Fibroblast of upper back skin (primary cell): Measurements from ENCODE around the gene SKIC2.
"Not testable (repeated sequence)": the region's sequence is repeated elsewhere in the genome, so short reads cannot be mapped to it uniquely, and the experiment has no call there.

Source experiments
- DNase-seq: peaks from one replicate; pipeline ENCODE4 v3.0.0-alpha.2; 2013

Gene SKIC2

DNA sequence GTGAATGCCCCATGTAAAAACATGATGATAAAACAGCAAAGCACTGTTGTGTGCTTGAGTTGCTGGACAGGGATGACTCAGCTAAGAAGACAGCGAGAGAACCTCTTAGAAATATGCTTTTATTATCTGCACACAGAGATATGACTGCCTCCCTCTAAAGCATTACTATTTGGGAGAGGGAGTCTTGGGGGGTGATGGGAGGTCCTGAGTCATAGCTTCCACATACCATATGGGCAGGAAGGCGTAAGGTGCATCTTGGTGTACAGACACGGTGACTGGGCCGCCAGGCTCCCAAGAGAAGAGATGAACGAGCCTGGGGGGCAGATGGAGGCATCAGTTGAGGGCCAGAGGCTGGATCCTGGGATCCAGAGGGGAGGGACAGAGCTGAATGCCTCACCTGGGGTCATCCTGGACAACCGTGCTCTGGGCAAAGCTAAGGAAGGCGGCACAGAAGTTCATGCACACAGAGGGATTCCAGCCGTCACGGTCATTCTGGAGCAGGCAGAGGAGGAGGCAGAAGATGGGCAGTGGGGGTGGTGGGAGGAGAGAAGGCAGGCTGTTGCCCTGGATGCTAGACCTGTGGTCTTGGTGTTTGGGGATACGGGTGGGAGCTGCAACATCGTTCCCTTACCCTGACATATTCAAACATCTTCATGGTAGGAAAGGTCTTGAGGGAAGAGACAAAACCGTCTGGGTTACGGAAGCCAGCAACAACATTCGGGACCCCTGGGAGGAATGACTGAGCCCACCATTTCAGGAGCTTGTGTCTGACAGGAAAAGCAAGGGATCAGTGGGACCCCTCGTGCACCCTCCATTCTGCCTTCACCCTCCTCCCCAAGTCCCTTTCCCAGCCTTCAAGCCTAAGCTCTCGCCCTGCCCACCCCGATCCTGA is 11.0 kb downstream of the SKIC2 start:
- DNase-seq = peak; percentile 10

DNA sequence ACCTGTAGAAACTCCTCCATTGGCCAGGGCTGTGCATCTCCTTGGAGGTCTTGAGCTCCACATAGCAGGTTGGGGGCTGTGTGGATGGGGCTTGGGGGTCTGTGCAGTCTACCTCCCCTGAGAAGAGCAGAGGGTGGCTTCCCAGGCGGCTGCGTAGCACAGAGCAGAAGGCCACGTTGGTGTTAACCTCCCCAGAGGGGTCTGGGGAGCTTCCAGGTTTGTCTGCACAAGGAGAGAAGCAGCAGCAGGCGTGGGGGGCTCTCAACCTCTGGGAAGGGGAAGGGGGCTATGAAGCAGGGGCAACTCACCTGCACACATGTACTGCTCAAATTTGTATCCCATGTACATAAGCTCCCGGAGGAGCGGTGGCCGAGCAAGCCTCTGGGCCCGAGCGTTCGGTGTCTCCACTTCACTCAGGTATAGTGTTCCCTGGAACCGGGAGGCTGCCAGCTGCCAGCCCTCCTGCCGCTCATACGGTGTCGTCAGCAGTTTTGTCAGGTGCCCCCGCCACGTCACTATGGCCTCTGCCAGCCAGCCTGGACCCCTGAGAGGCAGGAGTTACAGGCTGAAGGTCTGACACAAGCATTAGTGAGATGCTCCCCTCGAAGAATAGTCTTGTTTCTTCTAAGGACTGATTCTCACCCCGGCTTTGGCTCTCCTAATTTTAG is 11.8 kb downstream of the SKIC2 start:
- DNase-seq = no peak

DNA sequence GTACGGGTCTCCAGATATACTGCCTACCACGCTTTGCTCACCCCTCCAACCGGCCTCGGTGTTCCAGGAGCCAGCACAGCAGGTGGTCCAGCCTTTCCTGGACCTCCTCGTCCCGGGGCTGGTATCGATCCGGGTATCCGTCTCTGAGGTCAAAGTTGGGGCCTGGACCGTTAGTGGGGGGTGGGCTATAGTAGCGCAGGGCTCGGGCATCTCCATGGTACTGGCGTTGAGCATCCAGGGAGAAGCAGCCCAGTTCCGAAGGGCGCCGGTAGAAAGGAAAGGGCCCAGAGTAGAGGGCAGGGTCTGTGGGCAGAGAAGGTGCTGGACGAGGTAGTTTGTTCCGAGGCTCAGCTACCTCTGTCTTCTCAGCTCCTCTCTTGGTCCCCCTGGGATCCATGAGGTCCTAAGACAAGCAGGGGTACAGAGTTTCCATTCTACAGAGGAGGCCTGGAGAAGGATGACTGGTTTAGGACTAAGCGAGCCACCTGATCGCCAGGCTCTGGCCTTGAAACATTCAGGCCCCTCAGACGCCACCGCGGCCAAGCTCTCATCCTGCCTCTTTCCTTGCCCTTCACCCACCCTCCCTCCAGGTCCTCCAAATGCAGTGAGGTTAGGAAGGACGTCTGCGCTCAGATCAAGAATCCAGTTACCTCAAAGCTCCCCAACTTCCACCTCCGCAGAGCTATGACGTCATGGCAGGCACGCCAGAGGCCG is 12.5 kb downstream of the SKIC2 start:
- DNase-seq = no peak

DNA sequence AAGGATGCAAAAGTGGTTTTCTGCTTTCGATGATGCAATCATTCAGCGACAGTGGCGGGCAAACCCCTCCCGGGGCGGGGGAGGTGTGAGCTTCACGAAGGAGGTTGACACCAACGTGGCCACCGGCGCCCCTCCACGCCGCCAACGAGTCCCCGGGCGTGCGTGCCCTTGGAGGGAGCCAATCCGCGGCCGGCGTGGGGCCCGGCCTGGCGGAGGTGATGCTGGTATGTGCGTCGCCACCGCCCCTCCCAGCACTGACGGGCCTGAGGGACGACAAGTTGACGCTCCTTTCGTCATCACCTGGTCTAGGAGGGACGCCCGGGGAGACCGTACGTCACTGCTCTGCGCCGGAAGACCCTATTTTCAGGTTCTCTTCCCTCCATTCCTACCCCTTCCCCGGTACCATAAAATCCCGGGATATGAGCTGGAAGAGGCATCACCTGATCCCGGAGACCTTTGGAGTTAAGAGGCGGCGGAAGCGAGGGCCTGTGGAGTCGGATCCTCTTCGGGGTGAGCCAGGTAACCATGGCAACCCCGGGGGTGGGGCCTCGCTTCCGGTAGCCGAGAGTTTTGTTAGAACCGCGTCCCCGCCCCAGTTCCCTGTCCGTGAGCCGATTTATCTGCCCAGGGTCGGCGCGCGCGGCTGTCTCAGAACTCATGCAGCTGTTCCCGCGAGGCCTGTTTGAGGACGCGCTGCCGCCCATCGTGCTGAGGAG is 13.2 kb downstream of the SKIC2 start, which contains the start of gene DXO:
Gene DXO, minus strand, starts transcription at position 146 of the 716 bp plus-strand sequence. CDS start 463 bp downstream, outside the sequence.
- DNase-seq = peak; percentile 99

DNA sequence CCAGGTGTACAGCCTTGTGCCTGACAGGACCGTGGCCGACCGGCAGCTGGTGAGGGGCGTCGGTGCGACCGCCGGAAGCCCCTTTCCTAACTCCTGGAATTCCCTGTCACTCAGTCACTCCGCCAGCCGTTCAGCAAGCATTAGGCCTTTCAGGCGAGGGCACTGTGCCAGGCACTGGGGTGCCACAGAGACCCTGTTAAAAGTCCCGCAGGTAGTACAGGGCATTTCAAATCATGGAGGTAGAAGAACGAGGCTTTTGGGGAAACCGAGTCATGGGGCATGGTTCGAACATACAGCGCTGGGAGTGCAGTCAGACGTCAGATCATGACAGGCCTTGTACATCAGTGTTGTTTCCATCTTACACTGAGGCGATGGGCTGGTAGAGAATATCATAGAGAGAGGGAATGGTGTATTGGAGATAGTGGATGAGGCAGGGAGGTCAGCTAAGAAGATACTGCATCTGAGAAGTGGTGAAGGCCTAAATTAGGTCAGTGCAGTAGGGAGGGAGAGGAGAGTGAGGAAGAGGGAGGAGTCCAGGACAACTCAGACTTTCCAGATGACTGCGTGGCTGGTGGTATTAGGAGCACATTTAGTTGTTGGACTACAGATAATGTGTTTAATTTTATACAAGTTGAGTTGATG is 13.9 kb downstream of the SKIC2 start:
- DNase-seq = peak; percentile 26

DNA sequence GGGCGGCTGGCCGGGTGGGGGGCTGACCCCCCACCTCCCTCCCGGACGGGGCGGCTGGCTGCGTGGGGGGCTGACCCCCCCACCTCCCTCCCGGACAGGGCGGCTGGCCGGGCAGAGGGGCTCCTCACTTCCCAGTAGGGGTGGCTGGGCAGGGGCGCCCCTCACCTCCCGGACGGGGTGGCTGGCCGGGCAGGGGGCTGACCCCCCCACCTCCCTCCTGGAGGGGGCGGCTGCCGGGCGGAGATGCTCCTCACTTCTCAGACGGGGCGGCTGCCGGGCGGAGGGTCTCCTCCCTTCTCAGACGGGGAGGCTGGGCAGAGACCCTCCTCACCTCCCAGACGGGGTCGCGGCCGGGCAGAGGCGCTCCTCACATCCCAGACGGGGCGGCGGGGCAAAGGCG is 17.1 kb downstream of the SKIC2 start:
- DNase-seq = not testable (repeated sequence)

DNA sequence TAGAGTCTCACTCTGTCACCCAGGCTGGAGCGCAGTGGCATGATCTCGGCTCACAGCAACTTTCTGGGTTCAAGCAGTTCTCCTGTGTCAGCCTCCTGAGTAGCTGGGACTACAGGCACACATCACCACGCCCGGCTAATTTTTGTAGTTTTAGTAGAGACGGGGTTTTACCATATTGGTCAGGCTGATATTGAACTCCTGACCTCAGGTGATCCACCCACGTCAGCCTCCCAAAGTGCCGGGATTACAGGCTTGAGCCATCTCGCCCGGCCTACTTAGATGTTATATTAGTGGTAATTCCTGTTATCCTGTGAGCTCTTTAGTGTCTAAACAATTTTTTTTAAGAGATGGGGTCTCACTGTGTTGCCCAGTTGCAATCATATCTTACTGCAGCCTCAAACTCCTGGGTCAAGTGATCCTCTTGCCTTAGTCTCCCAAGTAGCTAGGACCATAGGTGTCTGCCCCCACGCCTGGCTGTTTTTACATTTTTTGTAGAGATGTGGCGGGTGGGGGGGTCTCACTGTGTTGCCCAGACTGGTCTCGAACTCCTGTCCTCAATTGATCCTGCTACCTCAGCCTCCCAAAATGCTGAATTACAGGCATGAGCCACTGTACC is 18.9 kb downstream of the SKIC2 start:
- no peak for DNase-seq

DNA sequence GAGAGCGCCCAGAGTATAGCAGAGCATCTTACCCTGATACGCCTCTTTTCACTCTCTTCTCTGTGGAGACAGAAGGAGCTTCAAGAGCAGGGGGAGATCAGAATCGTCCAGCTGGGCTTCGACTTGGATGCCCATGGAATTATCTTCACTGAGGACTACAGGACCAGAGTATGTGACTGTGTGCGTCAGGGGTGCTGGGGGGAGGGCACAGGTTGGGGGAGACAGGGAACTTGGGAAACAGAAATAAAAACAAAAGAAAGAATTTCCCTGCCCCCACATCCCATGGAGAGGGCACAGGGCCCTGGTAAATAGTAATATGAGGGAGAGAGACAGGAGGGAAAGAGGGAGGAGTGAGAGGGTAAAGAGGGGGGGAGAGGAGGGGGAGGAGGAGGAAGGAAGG is 19.9 kb downstream of the SKIC2 start:
- DNase-seq = no peak

DNA sequence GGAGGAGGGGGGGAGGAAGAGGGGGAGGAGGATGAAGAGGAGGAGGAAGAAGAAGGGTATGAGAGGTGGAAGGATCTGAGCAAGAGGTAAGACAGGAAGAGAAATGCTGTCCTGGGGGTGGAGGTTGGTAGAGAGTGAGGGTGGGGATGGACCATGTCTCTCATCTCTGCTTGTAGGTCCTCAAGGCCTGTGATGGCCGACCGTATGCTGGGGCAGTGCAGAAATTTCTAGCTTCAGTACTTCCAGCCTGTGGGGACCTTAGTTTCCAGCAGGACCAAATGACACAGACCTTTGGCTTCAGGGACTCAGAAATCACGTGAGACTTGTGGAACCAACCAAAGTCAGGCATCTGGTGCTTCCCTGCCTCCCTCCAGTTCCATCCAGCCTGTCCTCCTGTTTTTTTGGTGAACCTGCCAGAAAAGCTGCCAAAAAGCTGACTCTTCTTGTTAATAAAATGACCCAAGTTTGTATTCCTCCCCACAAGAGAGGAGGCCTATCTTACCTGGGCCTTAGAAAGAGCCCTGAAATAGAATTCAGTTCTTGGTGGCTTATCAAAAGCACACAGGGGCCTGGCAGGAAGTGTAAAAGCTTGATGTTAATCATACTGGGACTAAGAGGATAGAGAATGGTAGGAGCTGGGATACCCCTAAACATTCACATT is 20.4 kb downstream of the SKIC2 start:
- DNase-seq = no peak

DNA sequence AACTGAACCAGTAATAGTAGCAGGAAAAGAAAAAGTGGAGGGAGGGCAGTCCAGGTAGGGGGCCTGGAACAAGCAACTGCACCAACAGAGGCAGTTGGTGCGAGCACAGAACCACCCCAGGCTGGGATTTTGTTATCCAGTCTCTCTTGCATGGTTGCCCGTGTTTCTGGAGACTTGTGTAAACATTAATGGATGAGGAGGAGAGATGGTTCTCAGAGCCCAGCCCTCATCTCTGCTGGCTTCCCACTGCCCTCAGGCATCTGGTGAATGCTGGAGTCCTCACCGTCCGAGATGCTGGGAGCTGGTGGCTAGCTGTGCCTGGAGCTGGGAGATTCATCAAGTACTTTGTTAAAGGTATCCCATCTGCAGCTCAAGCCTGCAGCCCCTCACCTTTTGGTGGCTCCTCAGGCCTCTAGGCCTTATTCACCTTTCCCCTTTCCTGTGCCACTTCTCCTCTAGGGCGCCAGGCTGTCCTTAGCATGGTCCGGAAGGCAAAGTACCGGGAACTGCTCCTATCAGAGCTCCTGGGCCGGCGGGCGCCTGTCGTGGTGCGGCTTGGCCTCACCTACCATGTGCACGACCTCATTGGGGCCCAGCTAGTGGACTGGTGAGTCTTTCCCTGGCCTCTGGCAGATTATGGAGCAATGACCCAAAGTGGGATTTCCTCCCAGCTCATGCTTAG is 21.4 kb downstream of the SKIC2 start:
- not testable (repeated sequence) for DNase-seq

DNA sequence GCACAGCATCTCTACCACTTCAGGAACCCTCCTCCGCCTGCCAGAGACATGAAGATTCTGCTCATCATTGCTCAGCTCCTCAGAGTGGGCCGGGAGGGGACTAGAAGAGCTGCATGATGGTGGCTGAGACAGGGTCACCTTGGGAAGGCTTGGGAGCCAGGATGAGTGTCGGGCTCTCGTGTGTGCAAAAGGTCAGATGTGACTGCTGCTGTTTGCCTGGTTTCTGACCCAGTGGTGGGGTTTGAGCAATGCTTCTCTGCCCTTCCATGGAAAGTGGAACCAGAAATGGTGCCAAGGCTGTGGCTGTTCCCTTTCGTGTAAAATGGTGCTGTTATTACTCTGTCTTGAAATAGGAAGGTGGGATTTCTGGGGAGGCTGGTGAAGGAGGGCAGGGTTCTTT is 22.0 kb downstream of the SKIC2 start:
- DNase-seq = not testable (repeated sequence)

DNA sequence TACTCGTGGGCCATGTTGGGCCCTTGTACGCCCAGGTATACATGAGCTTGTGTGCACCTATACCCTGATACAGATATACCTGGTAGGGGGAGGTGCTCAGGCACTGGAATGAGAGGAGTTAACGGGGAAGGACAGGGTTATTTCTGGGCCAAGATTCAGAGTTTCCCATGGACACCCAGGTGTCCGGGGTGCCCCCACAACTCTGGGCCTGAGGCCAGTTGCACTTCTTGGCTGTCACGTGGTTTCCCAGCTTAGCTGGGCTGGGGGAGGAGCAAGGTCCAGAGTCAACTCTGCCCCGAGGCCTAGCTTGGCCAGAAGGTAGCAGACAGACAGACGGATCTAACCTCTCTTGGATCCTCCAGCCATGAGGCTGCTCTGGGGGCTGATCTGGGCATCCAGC is 22.8 kb downstream of the SKIC2 start, which contains the start of gene C4A:
Gene C4A, plus strand, starts transcription at position 314 of the 400 bp plus-strand sequence. Its CDS starts 51 bp downstream, at position 365.
- DNase-seq = not testable (repeated sequence)

DNA sequence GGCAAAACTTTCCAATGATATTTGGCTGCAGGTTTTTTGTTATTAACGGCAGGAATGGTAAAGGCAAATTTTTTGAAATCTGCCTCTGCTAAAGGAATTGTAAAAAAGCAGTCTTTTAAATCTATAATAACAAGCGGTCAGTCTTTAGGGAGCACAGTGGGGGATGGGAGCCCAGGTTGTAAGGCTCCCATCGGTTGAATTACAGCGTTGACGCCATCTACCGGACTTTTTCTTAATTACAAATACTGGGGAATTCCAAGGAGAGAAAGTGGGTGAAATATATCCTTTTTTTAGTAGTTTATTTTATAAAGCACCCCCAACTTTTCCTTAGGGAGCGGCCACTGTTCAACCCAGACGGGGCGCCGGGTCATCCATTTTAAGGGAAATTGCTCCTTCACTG is 30.4 kb downstream of the SKIC2 start:
- not testable (repeated sequence) for DNase-seq

DNA sequence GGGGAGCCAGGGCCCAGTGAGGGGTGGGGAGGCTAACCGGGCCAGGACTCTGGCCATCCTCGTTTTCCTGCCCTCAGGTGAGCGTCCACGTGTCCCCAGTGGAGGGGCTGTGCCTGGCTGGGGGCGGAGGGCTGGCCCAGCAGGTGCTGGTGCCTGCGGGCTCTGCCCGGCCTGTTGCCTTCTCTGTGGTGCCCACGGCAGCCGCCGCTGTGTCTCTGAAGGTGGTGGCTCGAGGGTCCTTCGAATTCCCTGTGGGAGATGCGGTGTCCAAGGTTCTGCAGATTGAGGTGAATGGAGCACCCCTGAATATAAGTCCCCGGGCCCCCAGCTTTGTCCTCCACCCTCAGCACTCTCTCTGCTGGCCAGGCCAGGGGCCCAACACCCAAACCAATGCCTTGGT is 35.4 kb downstream of the SKIC2 start:
- DNase-seq = not testable (repeated sequence)

DNA sequence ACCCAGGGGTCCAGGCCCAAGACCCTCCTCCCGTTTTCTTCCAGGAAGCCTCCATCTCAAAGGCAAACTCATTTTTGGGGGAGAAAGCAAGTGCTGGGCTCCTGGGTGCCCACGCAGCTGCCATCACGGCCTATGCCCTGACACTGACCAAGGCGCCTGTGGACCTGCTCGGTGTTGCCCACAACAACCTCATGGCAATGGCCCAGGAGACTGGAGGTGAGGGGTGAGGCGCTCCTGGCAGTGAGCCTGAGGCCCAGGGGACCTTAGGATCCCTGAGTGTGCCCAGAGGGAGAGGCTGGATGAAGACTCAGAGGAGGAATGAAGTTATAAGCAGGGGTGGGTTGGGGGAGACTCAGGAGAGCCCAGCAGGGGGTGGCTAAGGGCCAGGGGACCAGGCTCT is 37.4 kb downstream of the SKIC2 start:
- DNase-seq = not testable (repeated sequence)

DNA sequence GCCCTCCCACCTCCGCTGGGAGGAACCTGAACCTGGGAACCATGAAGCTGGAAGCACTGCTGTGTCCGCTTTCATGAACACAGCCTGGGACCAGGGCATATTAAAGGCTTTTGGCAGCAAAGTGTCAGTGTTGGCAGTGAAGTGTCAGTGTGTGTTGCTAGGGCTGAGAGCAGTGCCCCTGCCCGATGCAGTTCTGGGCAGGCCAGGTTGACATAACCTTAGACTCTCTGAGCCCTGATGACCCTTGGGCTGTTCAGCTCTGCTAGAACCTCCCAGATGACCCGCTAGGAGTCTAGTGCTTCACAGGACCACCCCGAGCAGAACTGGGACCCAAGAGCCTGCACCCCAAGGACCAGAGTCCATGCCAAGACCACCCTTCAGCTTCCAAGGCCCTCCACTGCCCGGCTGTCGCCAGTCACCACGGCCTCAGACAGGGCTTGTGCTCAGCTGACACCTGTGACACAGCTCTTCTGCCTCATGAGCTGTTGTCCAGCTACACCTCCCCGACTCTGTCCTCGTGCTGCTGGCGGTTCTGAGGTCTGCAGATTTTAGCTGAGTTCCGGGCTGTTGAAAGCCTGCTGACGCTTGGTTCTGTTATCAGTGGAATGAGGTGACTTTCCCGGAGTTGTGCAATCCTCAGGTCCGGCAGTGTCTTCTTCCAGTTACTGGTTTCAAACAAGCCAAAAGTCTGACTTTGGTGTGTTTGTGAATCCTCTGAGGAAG is 43.7 kb downstream of the SKIC2 start:
- DNase-seq = not testable (repeated sequence)

DNA sequence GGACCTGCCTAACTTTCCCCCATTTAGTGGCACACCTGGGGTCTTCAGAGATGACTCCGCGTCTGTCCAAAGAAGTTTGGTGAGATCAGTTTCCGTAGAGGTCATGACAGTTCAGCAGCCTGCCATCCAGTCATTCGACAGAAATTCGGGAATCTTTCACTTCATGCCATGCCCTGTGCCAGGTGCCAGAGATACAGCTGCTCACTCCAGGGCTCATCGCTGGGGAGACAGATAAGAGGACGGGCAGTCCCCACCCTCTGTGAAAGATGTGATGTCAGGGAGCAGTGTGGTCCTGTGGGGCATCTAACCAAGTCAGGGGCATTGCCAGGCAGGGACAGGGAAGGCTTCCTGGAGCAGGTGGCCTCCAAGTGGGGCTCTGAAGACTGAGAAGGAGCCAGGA is 44.3 kb downstream of the SKIC2 start:
- not testable (repeated sequence) for DNase-seq

DNA sequence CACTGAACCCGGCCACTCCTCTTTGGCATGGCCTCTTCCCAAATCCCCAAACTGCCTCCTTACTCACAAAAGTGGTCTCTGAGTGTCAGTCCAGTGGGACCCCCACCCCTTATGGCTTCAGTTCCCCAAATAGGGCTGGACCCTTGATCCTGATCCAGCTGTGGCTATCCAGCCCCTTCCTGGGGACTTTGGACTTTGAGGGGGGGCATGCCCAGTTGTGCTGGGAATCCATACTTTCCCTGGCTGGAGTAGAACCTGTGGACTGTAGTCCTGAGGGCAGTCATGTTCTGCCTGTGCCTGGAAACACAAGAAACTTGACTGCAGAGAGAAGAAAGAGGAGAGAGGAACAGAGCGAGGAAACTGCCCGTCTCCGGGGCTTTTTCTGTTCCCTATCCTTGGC is 45.4 kb downstream of the SKIC2 start:
- DNase-seq = not testable (repeated sequence)

DNA sequence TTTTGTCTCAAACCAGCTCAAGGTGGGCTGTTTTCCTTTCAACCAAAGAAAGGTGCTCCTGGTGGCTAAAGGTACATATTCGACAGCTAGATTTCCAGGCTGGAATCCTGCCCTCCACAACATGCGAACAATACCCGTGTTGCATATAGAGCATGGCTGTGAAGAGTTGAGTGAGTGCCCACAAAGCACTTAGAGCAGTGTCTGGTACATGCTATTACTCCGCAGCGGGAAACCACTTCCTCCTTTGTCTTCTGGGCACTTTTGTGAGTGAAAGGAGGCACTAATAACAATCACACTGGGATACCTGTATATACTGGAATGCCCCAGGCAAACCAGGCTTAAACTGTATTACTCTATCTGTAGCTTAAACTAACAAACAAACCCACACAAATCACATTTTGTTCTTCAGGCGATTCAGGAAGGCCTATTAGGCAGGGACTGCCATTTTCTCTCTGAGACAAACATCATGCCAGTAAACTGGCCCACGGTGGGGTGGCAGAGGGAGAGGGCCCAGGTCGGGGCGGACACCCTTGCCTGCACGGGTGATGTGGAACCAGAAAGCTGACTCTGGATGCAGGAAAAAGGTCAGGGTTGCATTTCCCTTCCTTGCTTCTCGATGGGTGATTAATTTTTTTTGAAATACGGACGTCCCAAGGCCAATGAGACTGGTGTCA is 46.0 kb downstream of the SKIC2 start:
- DNase-seq = not testable (repeated sequence)
